ENCODE data around the gene EIF1B.

EIF1B gene

GRCh38 chr3:40358454-40358853 lies 48.9 kb downstream of the EIF1B start:
- Histone ChIP-seq H4K91ac (ENCODE audit: low read depth, low read length) (no peak overlapping the region), H3K4ac (ENCODE audit: low read depth, low read length) (no peak overlapping the region), H3K27me3 (ENCODE audit: insufficient read depth, low read length) (no peaks in the 10 kb centered on the region), H3K4me1 (ENCODE audit: control insufficient read depth in 1 of 2, insufficient read depth in 2 of 2, low read length in 2 of 2) (no peaks in the 10 kb centered on the region), H4K12ac (ENCODE audit: low read depth, low read length) (no peak overlapping the region), H4K8ac (ENCODE audit: low read depth, low read length) (no peak overlapping the region), H3K18ac (ENCODE audit: low read length) (no peak overlapping the region), H3K79me2 (ENCODE audit: control insufficient read depth, insufficient read depth, low read length, poor library complexity) (no peaks in the 10 kb centered on the region), H3K4me2 (ENCODE audit: low read length) (no peak overlapping the region), H2BK12ac (ENCODE audit: low read length) (no peak overlapping the region), H2BK5ac (ENCODE audit: low read depth, low read length, poor library complexity) (no peak overlapping the region), H3K79me1 (ENCODE audit: low read length) (no peaks in the 10 kb centered on the region), H3K27ac (ENCODE audit: low read depth, low read length) (no peak overlapping the region), H3K23ac (ENCODE audit: low read length) (no peak overlapping the region), H3K14ac (ENCODE audit: low read length) (no peak overlapping the region), H2BK120ac (ENCODE audit: insufficient read depth, low read length, poor library complexity) (no peak overlapping the region), H3K9ac (ENCODE audit: low read length) (no peak overlapping the region), H3K4me3 (ENCODE audit: low read depth, low read length) (no peak overlapping the region), H3K36me3 (ENCODE audit: control insufficient read depth in 1 of 2, insufficient read depth in 2 of 2, low read length in 2 of 2) (no peaks in the 10 kb centered on the region), H3K9me3 (ENCODE audit: insufficient read depth, low read depth, low read length) (no peaks in the 10 kb centered on the region), H2AK5ac (ENCODE audit: low read length) (no peak overlapping the region), H2AFZ (ENCODE audit: insufficient read depth, low read length, poor library complexity) (no peak overlapping the region)
- DNase-seq: no peak
- no CpG with 5 or more reads among the region's 1 CpG for WGBS (ENCODE audit: extremely low coverage, insufficient coverage, insufficient read length)
